Natural killer cell (primary cell): ENCODE data around the gene OBSCN. TPM values are rescaled to one million over a fixed set of nuclear protein-coding genes. Genes with fewer than 3 reads are reported as not detected.

ENCODE experiments used
- ATAC-seq, 3 donors: fragments of 150-1000 bp in 2 of 3; fragments of 200-7000 bp in 1 of 3; cut with Tn5 transposase; 1 replicate in 1 of 3; 2 replicates in 2 of 3; pipeline ENCODE4 v1.10.0; 2021; ENCODE audit warnings: mild to moderate bottlenecking in 2 of 3, moderate library complexity in 2 of 3
- DNase-seq, 2 donors: peaks; one replicate each; pipeline versions ENCODE4 v3.0.0 to v3.0.0-alpha.2; 2013 to 2021; ENCODE audit warnings: mixed read lengths in 1 of 2
- H3K27ac ChIP-seq: one replicate; pipeline ENCODE4 v1.5.1; 2013; ENCODE audit warnings: mild to moderate bottlenecking, low read length
- H3K27me3 ChIP-seq: one replicate; pipeline ENCODE4 v1.6.1; 2013; ENCODE audit warnings: low read length; ENCODE audit not compliant: control insufficient read depth, insufficient read depth
- H3K36me3 ChIP-seq: one replicate; pipeline ENCODE4 v1.6.1; 2013; ENCODE audit warnings: low read length; ENCODE audit not compliant: control insufficient read depth, insufficient read depth
- H3K4me1 ChIP-seq: one replicate; pipeline ENCODE4 v1.6.1; 2013; ENCODE audit warnings: low read length; ENCODE audit not compliant: control insufficient read depth, insufficient read depth
- H3K4me3 ChIP-seq: one replicate; pipeline ENCODE4 v1.5.1; 2013; ENCODE audit warnings: low read length
- H3K9me3 ChIP-seq: one replicate; pipeline ENCODE4 v1.6.1; 2013; ENCODE audit warnings: low read length; ENCODE audit not compliant: control insufficient read depth, insufficient read depth
- H3K27ac Mint-ChIP-seq, 2 donors: one replicate each; pipeline ENCODE4 v1.8.0; 2022; ENCODE audit warnings: mild to moderate bottlenecking in 2 of 2, mixed read lengths in 2 of 2, moderate library complexity in 1 of 2
- H3K27me3 Mint-ChIP-seq, 2 donors: one replicate each; pipeline ENCODE4 v1.8.0; 2022; ENCODE audit warnings: low read depth in 2 of 2, mixed read lengths in 2 of 2
- H3K36me3 Mint-ChIP-seq: one replicate; pipeline ENCODE4 v1.8.0; 2022; ENCODE audit warnings: mixed read lengths
- H3K4me1 Mint-ChIP-seq, 2 donors: one replicate each; pipeline ENCODE4 v1.8.0; 2022; ENCODE audit warnings: mixed read lengths in 2 of 2
- H3K4me3 Mint-ChIP-seq: one replicate; pipeline ENCODE4 v1.8.0; 2022; ENCODE audit warnings: mild to moderate bottlenecking, moderate library complexity, mixed read lengths
- H3K9me3 Mint-ChIP-seq, 2 donors: one replicate each; pipeline ENCODE4 v1.8.0; 2022; ENCODE audit warnings: mixed read lengths in 2 of 2
- CTCF ChIP-seq: fragments of 200-600 bp; IDR thresholded peaks from one replicate; pipeline ENCODE4 v1.8.0; 2022; ENCODE audit warnings: antibody characterized with exemption
- WGBS: methylation state at CpG from one replicate; pipeline ENCODE4 v1.1.7; 2013; ENCODE audit warnings: missing lambda C conversion rate; ENCODE audit not compliant: insufficient coverage; 5-methylcytosine and 5-hydroxymethylcytosine counted together
- intact Hi-C: fragments of 100-400 bp; cut with micrococcal nuclease; formaldehyde crosslinking; loops from one replicate; pipeline ENCODE4 v1.14.2; 2022
- total RNA-seq, 4 donors: library from RNA; stranded (reverse); fragments of 120-200 nt in 1 of 4; gene quantifications; one replicate each; pipeline versions ENCODE4 v1.2.3 to v1.2.4, GENCODE V29; 2013 to 2022

Gene OBSCN
- 10 to 100 TPM in 2 of 3 donors, 1 to 10 TPM in 1; 9.6 to 30.0 (median 14.3) TPM for total RNA-seq
- total RNA-seq (2013), result 8.1 TPM

- no peaks in the 10 kb centered on the region for H3K27me3 ChIP-seq
- H3K27me3 Mint-ChIP-seq, result no peaks in the 10 kb centered on the region
- TF ChIP-seq CTCF, result no peak
- DNase-seq, result no peak
- no peak for ATAC-seq
- no peaks in the 10 kb centered on the region for H3K36me3 ChIP-seq
- no peak within 1 kb of the TSS for H3K4me3 ChIP-seq
- H3K4me1 ChIP-seq, result peaks cover 8% of the 10 kb centered on the region
- no peak within 1 kb of the TSS for H3K4me3 Mint-ChIP-seq
- H3K36me3 Mint-ChIP-seq, result no peaks in the 10 kb centered on the region
- H3K27ac Mint-ChIP-seq, result no peak within 1 kb of the TSS
- no peaks in the 10 kb centered on the region for H3K9me3 Mint-ChIP-seq
- peaks cover 0 to 3% of the 10 kb centered on the region in 2 donors for H3K4me1 Mint-ChIP-seq
- H3K9me3 ChIP-seq, result no peaks in the 10 kb centered on the region
- 62% methylated on average over 29 of the region's 30 CpGs for WGBS
- intact Hi-C loops, result no loop called here
- H3K27ac ChIP-seq, result no peak within 1 kb of the TSS
Observed at GRCh38 chr1:228207851-228208821, at the start of gene OBSCN. Gene OBSCN, plus strand, starts transcription at chr1:228208044. Its CDS starts 3,740 bp downstream, at chr1:228211784.

- no peak for ATAC-seq
- Histone ChIP-seq H3K4me3 (no peak overlapping the region), H3K36me3 (no peaks in the 10 kb centered on the region), H3K9me3 (no peaks in the 10 kb centered on the region), H3K4me1 (peaks cover 13% of the 10 kb centered on the region), H3K27me3 (no peaks in the 10 kb centered on the region), H3K27ac (no peak overlapping the region)
- DNase-seq, result no peak
- Mint-ChIP-seq H3K36me3 (no peaks in the 10 kb centered on the region), H3K27me3 (no peaks in the 10 kb centered on the region), H3K27ac (no peak overlapping the region), H3K4me3 (no peak overlapping the region), H3K4me1 (peaks cover 0 to 4% of the 10 kb centered on the region in 2 donors), H3K9me3 (no peaks in the 10 kb centered on the region)
- intact Hi-C loops, result no loop called here
- 95% methylated on average over 98 of the region's 98 CpGs for WGBS
- TF ChIP-seq CTCF, result no peak
Observed at GRCh38 chr1:228158151-228159007, 49.5 kb upstream of the OBSCN start.

GRCh38 chr1:228159008-228159665 is 48.7 kb upstream of the OBSCN start:
- Histone ChIP-seq H3K9me3 (no peaks in the 10 kb centered on the region), H3K4me3 (no peak overlapping the region), H3K27ac (no peak overlapping the region), H3K36me3 (no peaks in the 10 kb centered on the region), H3K27me3 (no peaks in the 10 kb centered on the region), H3K4me1 (peaks cover 13% of the 10 kb centered on the region)
- no peak for TF ChIP-seq CTCF
- intact Hi-C loops, result no loop called here
- DNase-seq, result no peak
- H3K36me3 Mint-ChIP-seq, result no peaks in the 10 kb centered on the region
- WGBS, result 98% methylated on average over 14 of the region's 14 CpGs
- no peak for ATAC-seq
- no peaks in the 10 kb centered on the region for H3K27me3 Mint-ChIP-seq
- H3K4me1 Mint-ChIP-seq, result peaks cover 0 to 5% of the 10 kb centered on the region in 2 donors
- H3K4me3 Mint-ChIP-seq, result no peak overlapping the region
- no peak overlapping the region for H3K27ac Mint-ChIP-seq
- no peaks in the 10 kb centered on the region for H3K9me3 Mint-ChIP-seq
